ENCODE data around the gene ZNF677.
"Not testable (repeated sequence)": the region's sequence is repeated elsewhere in the genome, so short reads cannot be mapped to it uniquely, and the experiment has no call there.

Gene ZNF677

DNA sequence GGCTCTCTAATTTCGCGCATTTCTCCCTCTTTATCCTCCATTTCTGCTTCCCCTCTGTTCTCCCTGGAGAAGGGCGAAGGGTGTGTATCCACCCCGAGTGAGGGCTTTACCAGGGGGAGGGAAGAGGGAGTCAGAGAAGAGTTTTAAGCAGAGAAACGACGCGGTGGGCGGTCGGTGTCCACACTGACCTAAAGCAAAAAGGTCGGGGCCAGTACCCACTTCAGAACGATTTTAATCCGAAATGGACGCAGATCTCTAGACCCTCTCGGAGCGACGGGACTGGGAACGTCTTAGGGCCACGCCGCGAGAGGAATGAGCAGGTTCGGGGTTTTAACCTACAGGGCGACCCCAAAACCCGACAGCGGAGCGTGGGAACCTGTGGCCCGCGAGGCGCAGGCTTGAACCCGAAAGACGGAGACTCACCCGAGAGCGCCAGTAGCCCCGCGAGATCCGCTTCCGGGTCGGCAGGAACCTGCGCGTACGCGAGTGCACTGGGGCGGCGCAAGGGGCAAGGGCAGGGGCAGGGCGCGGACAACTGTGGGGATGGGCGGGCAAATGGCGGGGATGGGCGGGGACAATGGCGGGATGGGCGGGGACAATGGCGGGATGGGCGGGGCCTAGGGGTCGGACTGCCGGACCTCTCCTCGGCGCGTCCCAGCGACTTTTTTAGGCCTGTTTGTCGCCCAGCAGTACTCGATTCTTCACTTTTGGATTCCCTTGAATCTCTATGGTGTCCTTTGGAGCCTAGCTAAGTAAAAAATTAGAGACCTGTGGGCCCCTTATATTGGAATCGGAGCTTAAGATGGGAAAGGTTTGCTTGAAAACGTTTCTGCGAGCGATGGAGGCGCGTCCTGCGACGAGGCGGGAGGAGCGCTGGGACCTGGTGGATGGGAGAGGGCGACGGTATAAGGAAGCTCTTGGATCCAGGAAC, at the start of gene ZNF677:
TSS of gene ZNF677 (minus strand) at position 463 of the 931 bp plus-strand sequence. CDS start 3,323 bp downstream, outside the sequence.
- peak; percentile 90 for DNase-seq

DNA sequence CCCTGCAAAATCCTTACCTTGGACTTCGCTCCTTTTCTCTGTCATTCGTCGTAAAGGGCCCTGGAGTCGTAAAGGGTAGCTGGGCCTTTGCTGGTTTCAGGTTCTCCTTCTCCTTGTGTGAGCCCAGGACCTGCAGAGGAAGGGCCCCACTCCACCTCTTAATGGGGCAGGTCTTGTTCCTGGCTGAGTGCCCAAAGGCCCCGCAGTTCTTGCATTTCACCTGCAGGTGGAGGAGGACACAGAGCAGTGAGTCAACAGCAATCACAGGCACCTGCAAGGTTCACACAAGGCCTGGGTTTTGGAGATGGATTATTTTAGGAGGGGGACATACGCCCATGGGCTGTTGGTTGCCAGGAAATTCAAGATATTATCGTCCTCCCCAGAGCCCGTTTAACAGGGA, 46.7 kb upstream of the ZNF677 start:
- DNase-seq, result not testable (repeated sequence)

DNA sequence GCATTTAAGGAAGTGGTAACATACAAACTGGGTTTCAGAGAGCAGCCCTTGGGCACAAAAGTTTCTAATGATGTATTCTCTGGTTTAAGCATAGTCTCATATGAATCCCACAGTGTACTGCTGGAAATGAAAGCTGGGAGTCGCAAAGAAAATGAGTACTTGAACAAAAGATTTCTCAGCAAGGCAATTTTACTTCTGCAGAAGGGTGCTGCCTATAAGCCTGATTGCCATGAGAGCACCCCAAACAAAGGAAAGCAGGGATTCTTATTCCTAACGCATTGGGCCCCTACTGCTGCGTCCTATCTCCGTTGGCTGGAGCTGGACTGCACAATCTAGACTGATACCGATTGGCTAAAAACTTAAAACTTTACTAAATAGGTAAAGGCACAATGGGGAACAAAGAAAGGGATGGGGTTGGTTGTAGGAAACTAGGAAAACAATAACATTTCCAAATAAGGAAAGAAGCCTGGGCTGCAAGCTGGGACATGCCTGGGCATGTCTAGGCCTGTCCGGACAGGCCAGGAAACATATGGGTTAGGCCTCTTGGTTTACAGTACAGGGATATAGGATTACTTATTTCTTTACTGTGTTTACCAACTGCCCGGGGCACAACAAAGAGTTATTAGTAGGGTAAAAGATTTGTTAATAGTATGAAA, 40.2 kb upstream of the ZNF677 start:
- DNase-seq, result no peak

DNA sequence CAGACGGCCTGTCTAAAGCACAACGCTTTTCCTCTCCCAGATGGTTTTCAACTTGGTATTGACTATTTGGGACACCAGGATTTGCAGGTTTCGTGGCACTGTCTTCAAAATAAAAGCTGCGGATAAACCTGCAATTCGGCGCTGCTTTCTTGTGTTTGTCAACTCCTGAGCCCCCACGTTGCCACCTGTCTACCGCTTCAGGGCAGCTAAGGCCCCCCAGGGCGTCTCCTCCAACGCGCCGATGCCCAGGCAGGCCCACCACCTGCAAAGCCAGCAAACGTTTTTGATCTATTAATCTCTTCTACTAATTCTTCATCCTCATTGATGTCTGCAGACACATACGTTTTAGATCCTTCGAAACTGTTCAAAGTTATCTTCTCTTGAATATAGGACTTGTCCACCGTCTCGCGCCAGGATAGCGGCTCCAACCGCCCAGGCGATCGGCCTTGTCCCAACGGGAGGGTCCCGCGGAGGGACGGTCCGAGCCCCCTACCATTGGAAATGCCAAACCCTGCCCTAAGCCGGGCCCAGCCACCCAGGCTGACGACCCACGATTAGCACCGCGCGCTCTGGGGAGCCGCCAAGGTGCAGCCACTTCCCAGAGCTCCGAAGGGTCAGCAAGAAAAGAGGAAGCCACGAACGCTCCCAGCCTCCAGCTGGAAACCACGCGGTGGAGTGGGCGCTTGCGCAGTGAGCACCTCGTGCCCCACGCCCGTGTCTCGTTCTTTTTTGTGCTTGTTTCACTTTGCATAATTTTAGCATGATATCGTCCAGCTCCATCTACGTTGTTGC, 36.3 kb upstream of the ZNF677 start:
- no peak for DNase-seq

DNA sequence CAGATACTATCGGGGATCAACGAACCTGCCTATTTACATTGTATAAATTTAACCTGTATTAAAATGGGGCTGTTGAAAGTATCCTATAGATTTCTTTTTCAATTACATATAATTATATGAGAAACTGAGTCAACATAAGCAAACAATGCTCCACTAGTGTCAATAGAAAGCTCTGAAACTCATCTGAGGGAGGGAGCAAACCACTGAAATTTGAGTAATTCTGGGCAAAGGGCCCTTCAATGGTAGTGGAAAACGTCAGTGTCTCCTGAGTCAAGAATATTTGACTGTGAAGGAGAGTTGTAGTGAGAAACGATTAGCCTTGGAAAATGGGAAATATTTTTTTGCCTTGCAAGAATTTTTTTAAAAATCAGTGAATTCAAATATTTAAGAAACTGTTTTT, 30.4 kb upstream of the ZNF677 start:
- DNase-seq, result no peak

DNA sequence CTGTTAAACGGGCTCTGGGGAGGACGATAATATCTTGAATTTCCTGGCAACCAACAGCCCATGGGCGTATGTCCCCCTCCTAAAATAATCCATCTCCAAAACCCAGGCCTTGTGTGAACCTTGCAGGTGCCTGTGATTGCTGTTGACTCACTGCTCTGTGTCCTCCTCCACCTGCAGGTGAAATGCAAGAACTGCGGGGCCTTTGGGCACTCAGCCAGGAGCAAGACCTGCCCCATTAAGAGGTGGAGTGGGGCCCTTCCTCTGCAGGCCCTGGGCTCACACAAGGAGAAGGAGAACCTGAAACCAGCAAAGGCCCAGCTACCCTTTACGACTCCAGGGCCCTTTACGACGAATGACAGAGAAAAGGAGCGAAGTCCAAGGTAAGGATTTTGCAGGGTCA, 27.3 kb upstream of the ZNF677 start:
- not testable (repeated sequence) for DNase-seq

DNA sequence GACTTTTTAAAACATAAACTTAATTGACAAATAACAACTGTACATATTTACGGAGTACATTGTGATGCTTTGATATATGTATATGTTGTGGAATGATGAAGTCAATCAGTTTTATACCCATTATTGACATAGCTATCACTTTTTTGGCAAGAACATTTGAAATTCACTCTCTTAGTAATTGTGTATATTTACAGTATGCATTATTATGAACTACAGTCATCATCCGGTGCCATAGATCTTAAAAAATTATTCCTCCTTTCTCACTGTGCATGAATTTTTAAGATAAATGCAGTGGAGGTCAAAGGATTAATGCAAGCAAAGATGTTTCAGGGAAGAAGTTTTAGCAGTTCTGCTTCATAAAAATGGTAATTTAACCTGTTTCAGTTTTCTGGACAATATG, 20.8 kb upstream of the ZNF677 start:
- DNase-seq, result no peak

DNA sequence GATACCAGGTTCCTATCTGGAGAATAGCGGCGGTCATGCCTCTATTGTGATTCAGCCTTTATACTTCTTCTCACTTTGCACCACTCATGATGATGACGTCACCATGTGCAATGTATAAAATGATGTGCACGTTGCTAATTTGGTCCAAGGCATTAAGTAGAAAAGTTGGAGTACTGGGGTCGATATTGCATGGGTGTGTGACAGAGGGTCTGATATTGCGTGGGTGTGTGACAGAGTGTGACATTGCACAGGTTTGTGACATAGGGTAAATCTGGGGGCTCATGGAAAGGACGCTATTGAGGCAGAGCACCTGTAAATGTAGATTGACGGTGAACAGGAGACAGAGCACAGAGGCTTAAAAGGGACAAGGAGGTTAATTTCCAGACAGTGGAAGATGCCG, 17.4 kb upstream of the ZNF677 start:
- no peak for DNase-seq

DNA sequence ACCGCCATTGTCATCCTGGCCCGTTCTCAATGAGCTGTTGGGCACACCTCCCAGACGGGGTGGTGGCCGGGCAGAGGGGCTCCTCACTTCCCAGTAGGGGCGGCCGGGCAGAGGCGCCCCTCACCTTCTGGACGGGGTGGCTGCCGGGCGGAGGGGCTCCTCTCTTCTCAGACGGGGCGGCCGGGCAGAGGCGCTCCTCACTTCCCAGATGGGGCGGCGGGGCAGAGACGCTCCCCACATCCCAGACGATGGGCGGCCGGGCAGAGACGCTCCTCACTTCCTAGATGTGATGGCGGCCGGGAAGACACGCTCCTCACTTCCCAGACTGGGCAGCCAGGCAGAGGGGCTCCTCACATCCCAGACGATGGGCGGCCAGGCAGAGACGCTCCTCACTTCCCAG, 15.2 kb upstream of the ZNF677 start:
- DNase-seq, result not testable (repeated sequence)

DNA sequence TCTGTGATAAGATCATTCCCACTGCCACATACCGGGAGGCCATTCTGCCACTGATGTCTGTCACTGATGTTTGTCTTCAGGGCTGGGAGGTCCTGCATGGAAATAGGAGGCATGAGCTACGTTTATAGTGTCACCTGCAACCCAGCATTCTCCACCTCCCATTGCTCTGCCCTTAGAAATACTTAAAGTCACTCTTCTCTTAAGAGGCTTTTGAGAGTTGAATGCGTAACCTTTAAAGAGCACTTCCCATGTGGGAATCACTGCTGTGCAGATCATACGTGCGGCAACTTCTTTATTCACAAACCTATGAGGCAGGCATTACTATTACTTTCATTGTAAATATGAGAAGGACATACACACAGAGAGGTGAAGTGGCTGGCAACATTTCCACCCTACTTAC, 12.9 kb upstream of the ZNF677 start, which contains the start of gene VN1R4:
TSS of gene VN1R4 (minus strand) at position 101 of the 400 bp plus-strand sequence. CDS start at position 43, 58 bp downstream.
- not testable (repeated sequence) for DNase-seq

DNA sequence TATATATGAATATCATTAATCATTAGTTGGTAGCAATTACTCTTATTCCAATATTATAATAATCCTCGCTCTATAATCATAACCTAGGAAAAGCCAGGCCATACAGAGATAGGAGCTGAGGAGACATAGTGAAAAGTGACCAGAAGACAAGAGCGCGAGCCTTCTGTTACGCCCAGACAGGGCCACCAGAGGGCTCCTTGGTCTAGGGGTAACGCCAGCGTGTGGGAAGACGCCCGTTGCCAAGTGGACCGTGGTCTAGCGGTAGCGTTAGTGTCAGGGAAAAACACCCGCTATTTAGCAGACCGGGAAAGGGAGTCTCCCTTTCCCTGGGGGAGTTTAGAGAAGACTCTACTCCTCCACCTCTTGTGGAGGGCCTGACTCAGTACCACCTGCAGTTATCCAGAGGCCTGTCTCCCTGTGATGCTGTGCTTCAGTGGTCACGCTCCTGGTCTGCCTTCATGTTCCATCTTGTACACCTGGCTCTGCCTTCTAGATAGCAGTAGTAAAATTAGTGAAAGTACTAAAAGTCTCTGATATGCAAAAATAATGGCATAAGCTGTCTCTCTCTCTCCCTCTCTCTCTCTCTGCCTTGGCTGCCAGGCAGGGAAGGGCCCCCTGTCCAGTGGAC, 3.2 kb upstream of the ZNF677 start, which contains the start of gene VN1R2:
TSS of gene VN1R2 (plus strand) at position 578 of the 628 bp plus-strand sequence. CDS start 84 bp downstream, outside the sequence.
- DNase-seq, result not testable (repeated sequence)

DNA sequence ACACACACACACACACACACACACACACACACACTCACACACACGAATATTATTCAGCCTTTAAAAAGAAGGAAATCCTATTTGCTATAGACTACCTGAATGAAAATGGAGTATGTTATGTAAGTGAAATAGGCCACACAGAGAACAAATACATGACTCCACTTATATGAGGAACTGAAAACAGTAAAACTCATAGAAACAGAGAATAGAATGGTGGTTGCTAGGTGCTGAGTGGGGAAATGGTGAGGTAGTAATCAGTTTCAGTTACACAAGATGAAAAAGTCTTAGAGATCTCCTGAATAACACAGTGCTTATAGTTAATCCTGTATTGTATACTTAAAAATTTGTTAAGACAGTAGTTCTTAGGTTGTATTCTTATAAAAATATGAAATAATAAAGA, 8.2 kb downstream of the ZNF677 start:
- no peak for DNase-seq

DNA sequence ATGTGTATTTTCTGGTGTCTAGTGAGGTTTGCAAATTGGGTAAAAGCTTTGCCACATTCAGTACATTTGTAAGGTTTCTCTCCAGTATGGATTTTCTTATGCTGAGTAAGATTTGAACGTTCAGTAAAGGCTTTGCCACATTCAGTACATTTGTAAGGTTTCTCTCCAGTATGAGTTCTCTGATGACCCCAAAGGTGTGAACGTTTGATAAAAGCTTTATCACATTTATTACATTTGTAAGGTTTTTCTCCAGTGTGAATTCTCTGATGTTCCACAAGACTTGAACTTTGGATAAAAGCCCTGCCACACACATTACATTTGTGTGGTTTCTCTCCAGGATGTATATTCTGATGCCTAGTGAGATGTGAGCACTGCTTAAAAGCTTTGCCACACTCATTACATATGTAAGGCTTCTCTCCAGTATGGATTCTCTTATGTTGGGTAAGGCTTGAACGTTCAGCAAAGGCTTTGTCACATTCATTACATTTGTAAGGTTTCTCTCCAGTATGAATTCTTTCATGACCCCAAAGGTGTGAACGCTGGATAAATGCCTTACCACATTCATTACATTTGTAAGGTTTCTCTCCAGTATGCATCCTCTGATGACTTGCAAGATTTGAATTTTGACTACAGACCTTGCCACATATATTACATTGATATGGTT, 17.4 kb downstream of the ZNF677 start:
- DNase-seq, result no peak

DNA sequence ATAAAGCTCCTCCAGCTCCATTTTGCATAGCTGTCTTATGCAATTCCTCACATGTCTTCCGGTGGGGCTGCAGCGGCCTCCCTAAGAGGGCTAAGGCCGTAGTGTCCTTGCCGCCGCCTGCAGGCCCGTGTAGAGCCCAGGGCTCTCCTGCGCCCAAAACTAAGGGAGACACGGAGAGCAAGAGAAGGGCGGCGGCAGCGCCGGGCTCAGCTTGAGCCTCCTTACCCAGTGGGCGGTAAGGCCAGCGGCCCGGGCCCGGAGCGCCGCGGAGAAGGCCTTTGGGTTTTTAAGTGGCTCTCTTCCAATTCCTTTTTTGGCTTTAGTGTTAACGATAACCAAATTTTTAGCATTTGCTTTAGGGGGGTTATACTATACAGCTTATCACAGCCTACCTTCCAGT, 30.1 kb downstream of the ZNF677 start:
- no peak for DNase-seq

DNA sequence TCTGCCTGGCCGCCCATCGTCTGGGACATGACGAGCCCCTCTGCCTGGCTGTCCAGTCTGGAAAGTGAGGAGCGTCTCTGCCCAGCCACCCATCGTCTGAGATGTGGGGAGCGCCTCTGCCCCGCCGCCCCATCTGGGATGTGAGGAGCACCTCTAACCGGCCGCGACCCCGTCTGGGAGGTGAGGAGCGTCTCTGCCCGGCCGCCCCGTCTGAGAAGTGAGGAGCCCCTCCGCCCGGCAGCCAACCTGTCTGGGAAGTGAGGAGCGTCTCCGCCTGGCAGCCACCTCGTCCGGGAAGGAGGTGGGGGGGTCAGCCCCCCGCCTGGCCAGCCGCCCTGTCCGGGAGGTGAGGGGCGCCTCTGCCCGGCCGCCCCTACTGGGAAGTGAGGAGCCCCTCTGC, 32.0 kb downstream of the ZNF677 start:
- DNase-seq, result not testable (repeated sequence)

DNA sequence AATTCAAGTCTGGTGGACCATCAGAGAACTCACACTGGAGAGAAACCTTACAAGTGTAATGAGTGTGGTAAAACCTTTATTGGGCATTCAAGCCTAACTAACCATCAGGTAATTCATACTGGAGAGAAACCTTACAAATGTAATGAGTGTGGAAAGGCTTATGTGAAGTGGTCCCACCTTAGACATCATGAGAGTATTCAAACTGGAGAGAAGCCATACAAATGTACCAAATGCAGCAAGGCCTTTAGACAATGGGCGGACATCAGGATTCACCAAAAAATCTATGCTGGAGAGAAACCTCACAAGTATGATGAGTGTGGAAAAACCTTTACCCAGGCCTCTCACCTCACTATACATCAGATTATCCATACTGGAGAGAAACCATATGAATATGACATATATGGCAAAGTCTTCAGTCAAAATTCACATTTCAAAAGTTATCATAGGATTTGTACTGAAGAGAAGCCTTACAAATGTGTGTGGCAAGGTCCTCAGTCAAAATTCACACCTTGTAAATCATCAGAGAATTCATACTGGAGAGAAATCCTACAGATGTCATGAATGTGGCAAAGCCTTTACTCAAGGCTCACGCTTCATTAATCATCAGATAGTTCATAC, 41.9 kb downstream of the ZNF677 start:
- DNase-seq, result no peak

DNA sequence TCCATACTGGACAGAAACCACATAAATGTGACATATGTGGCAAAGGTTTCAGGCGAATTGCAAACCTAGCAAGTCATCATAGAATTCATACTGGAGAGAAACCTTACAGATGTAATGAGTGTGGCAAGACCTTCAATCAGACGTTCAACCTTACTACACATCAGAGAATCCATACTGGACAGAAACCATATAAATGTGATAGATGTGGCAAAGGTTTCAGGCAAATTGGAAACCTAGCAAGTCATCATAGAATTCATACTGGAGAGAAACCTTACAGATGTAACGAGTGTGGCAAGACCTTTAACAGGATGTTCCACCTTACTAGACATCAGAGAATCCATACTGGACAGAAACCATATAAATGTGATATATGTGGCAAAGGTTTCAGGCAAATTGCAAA, 43.1 kb downstream of the ZNF677 start:
- DNase-seq, result not testable (repeated sequence)

DNA sequence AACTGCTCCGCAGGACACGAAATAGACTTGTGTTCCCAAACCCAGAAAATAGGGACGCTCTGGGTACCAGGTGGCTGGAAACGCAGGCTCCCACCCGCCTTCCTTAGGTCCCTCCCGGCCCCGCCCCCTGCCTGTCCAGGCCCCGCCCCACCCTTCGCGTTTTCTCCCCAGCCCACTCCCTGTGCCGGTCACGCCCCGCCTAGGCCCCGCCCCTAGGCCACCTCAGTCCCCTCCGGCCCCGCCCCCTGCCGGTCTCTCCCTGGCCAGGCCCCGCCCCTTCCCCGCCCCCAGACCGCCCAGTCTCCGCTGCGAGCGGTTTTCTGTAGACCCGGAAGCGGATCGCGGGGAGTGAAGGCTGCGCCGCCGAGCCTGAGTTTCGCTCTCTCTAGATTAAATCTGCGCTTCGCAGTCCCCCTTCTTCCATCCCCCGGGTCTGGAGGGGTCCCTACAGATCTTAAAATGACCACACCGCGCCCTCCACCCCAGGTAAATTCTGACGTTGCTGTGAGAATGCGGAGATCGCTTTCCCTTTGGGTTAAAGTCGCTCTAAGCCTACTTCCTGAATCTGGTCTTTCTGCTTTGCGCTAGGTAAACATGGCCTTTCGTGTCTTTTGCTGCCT, 57.8 kb downstream of the ZNF677 start:
- DNase-seq, result peak; percentile 96

DNA sequence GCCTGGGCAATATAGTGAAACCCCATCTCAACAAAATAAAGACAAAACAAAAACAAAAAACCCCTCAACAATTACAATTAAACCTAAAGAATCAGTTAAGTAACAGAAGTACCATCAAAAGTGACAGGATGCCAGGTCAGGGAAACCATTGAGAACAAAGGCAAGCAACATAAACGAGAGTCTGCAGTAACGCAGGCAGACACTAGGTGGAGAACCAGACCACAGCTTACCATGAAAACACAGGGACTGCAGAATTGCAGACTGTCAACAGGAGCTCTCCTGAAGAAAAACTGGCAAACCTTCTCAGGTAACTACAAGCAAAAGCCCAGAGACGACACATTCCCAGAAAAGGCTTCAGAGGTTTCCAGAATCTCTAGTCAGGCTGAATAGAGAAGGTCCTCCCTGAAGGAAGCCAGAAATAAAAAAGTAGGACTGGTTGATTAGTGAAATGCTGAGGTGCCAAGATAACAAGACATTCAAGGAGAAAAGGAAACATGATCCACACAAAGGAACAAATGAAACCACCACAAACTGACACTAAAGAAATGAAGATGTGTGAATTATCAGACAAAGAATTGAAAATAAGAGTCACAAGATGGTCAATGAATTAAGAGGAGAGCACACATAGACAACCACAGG, 59.3 kb downstream of the ZNF677 start:
- DNase-seq, result peak; percentile 81

DNA sequence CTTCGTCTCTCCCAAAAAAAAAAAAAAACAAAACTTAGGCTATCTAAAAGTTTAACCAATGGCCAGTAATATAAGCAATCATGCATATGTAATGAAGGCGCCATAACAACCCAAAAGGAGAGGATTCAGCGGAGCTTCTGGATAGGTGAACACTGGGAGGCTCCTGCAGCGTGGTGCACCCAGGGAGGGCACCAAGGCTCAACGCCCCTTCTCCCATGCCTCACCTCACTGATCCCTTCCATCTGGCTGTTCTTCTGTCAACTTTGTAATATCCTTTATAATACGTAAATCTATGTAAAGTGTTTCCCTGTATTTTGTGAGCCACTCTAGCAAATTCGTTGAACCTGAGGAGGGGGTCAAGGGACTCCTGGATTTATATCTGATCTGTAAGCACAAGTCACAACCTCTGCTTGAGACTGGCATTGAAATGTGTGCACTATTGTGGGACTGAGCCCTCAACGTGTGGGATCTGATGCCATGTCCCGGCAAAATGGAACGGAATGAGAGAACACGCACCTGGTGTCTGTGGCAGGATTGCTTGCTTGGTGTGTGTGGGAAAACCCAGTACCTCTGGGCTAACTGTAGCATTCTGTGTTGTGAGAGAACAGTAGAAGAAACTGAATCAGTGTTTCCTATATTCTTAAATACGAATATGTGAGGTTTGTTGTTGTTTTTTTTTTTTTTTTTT, 61.0 kb downstream of the ZNF677 start:
- no peak for DNase-seq

Measured in activated CD8-positive, alpha-beta memory T cell treated with anti-CD3 and anti-CD28 coated beads for 24 hours (primary cell).